ENCODE data around the gene MYO5B.
A peak's percentile ranks its signal among the peaks of the same experiment; 100 is the strongest.

The MYO5B gene

GRCh38 chr18:49901862-49902340, 293.0 kb downstream of the MYO5B start:
- ChIA-PET POLR2A (no interaction called here), CTCF (no interaction called here)
- TF ChIP-seq CTCF (IDR thresholded peaks at IDR 0.05; ENCODE audit: insufficient read depth, low read length, missing control alignments): no peak
- no peak for DNase-seq (ENCODE audit: low read depth, low spot score)
- H3K4me3 ChIP-seq (ENCODE audit: low read depth, low read length): no peak overlapping the region

- DNase-seq (ENCODE audit: low read depth, low spot score): no peak
- TF ChIP-seq CTCF (IDR thresholded peaks at IDR 0.05; ENCODE audit: insufficient read depth, low read length, missing control alignments): no peak
- POLR2A ChIA-PET: no interaction called here
- CTCF ChIA-PET: no interaction called here
- H3K4me3 ChIP-seq (ENCODE audit: low read depth, low read length): no peak overlapping the region
Measured at GRCh38 chr18:49899657-49900330, 295.2 kb downstream of the MYO5B start.

- CTCF ChIA-PET: no interaction called here
- H3K4me3 ChIP-seq (ENCODE audit: low read depth, low read length): no peak overlapping the region
- POLR2A ChIA-PET: no interaction called here
- peak; percentile 14 for DNase-seq (ENCODE audit: low read depth, low spot score)
- TF ChIP-seq CTCF (IDR thresholded peaks at IDR 0.05; ENCODE audit: insufficient read depth, low read length, missing control alignments): no peak
Measured at GRCh38 chr18:49898421-49898820, 296.5 kb downstream of the MYO5B start.

- DNase-seq (ENCODE audit: low read depth, low spot score): no peak
- H3K4me3 ChIP-seq (ENCODE audit: low read depth, low read length): no peak overlapping the region
- TF ChIP-seq CTCF (IDR thresholded peaks at IDR 0.05; ENCODE audit: insufficient read depth, low read length, missing control alignments): no peak
- CTCF ChIA-PET: no interaction called here
- POLR2A ChIA-PET: no interaction called here
Measured at GRCh38 chr18:49894517-49895226, 300.3 kb downstream of the MYO5B start.

GRCh38 chr18:49893036-49893435, 301.9 kb downstream of the MYO5B start:
- POLR2A ChIA-PET: no interaction called here

More at GRCh38 chr18:49893036-49893435, 301.9 kb downstream of the MYO5B start:
- DNase-seq (ENCODE audit: low read depth, low spot score): no peak
- CTCF ChIA-PET: no interaction called here
- H3K4me3 ChIP-seq (ENCODE audit: low read depth, low read length): no peak overlapping the region
- TF ChIP-seq CTCF (IDR thresholded peaks at IDR 0.05; ENCODE audit: insufficient read depth, low read length, missing control alignments): no peak
